ENCODE data around the gene MMADHC. TPM values are rescaled to one million over a fixed set of nuclear protein-coding genes. Genes with fewer than 3 reads are reported as not detected.

MMADHC gene
- total RNA-seq, 1 donor from 2014 or later, result 74.3 TPM

DNA sequence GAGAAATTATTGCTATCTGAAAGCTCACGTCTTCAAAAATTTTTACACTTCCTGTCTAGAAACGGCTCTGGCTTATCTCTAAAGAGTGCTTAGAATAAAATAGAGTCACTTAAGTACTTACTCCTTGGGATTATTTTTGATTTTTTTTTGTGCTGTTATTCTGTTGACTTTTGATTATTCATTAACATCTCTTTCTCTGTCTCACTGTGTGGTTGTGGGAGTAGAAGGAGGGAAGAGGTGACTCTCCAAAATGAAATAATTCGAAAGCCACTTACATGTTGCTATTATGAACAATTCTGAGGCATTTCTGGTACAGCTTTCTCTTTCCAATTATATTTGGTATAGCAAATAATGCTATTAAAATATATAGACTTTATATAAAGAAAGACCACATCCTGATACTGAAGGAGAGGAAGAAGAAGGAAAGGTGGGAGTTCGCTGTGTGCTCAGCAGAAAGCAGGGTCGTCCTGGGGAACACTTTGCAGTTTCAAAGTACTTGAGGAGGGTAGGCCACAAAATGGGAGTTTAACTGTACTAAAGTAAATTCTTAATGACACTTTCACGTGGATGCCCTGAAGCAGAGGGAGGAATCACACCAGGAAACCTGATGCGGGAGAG lies 9.6 kb upstream of the MMADHC start:
- Mint-ChIP-seq H3K36me3 (ENCODE audit: unreplicated experiment) (peaks cover 5% of the 10 kb centered on the region), H3K4me3 (ENCODE audit: unreplicated experiment) (no peak overlapping the region), H3K27ac (ENCODE audit: unreplicated experiment) (no peak overlapping the region), H3K4me1 (ENCODE audit: low read depth, unreplicated experiment) (peaks cover 6% of the 10 kb centered on the region), H3K27me3 (ENCODE audit: unreplicated experiment) (no peaks in the 10 kb centered on the region), H3K9me3 (ENCODE audit: unreplicated experiment) (no peaks in the 10 kb centered on the region)
- no peak for DNase-seq
- TF ChIP-seq, protein P1, sequence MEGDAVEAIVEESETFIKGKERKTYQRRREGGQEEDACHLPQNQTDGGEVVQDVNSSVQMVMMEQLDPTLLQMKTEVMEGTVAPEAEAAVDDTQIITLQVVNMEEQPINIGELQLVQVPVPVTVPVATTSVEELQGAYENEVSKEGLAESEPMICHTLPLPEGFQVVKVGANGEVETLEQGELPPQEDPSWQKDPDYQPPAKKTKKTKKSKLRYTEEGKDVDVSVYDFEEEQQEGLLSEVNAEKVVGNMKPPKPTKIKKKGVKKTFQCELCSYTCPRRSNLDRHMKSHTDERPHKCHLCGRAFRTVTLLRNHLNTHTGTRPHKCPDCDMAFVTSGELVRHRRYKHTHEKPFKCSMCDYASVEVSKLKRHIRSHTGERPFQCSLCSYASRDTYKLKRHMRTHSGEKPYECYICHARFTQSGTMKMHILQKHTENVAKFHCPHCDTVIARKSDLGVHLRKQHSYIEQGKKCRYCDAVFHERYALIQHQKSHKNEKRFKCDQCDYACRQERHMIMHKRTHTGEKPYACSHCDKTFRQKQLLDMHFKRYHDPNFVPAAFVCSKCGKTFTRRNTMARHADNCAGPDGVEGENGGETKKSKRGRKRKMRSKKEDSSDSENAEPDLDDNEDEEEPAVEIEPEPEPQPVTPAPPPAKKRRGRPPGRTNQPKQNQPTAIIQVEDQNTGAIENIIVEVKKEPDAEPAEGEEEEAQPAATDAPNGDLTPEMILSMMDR (IDR thresholded peaks at IDR 0.05; ENCODE audit: partially characterized antibody, unreplicated experiment), result no peak

DNA sequence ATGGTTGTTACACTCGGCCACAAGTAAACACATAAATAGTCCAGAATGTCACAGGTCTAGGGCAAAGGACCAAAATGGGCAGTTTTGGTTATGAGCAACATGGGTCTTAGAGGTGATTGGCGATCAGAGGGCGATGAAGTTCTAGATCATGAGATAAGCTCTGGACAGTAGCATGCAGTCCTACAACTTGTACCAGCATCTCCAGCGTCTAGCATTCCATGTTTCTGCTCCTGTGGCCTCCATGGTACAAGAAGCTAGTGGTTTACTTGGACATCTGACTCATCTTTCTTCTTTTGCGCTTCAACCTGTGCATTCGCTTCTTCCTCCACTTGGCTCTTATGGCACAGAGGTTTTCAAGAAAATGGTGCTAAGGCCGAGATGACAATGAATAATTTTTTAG lies 8.9 kb upstream of the MMADHC start:
- H3K9me3 Mint-ChIP-seq (ENCODE audit: unreplicated experiment), result peaks cover 3% of the 10 kb centered on the region

DNA sequence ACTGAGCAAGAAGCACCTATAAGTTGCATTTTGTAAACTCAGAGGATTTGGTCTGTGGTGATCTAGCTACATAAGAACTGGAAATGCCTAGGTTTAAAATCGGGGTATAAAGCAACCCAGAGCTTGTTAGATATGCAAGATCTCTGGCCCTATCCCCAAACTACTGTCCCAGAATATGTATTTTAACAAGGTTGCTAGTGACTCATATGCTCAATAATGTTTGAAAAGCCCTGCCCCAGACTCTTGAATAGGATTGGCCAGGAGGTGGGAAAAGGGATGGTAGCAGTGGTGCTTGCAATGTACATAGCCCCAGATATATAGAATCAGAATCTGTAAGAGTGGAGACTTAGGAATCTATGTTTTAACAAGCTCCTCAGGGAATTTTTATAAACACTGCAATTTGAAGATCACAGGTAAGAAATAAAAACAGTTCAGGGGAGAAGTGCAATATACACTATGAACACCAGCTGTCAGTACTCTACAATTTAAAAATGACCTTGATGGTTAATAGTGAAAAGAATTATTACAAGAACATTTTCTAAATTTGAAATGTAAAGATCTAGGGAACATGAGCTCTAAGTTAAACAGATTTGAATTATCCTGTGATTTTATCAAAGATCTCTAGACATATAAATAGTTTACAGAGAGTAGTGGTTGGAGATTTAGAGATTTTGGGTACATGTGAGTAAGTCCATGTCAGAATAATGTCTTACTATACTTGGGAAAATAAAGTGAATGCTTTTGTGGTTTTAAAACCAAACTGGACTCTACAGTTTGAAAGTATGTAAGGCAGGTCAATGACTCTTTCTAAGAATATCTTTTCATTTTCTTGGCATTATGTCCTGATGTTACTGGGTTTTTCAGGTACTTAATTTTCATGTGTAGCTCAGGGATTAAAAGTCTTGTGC lies 7.7 kb upstream of the MMADHC start:
- H3K36me3 Mint-ChIP-seq (ENCODE audit: unreplicated experiment), result no peaks in the 10 kb centered on the region
- no peak overlapping the region for H3K4me3 Mint-ChIP-seq (ENCODE audit: unreplicated experiment)
- no peaks in the 10 kb centered on the region for H3K27me3 Mint-ChIP-seq (ENCODE audit: unreplicated experiment)
- DNase-seq, result no peak
- no peak overlapping the region for H3K27ac Mint-ChIP-seq (ENCODE audit: unreplicated experiment)
- TF ChIP-seq, protein P1 (IDR thresholded peaks at IDR 0.05; ENCODE audit: partially characterized antibody, unreplicated experiment), result no peak
- H3K9me3 Mint-ChIP-seq (ENCODE audit: unreplicated experiment), result peaks cover 3% of the 10 kb centered on the region
- H3K4me1 Mint-ChIP-seq (ENCODE audit: low read depth, unreplicated experiment), result peaks cover 6% of the 10 kb centered on the region

More for the DNA sequence above, 8.9 kb upstream of the MMADHC start:
- no peak for DNase-seq
- TF ChIP-seq, protein P1 (IDR thresholded peaks at IDR 0.05; ENCODE audit: partially characterized antibody, unreplicated experiment), result no peak
- H3K27me3 Mint-ChIP-seq (ENCODE audit: unreplicated experiment), result no peaks in the 10 kb centered on the region
- peaks cover 2% of the 10 kb centered on the region for H3K36me3 Mint-ChIP-seq (ENCODE audit: unreplicated experiment)
- peaks cover 6% of the 10 kb centered on the region for H3K4me1 Mint-ChIP-seq (ENCODE audit: low read depth, unreplicated experiment)
- H3K27ac Mint-ChIP-seq (ENCODE audit: unreplicated experiment), result no peak overlapping the region
- H3K4me3 Mint-ChIP-seq (ENCODE audit: unreplicated experiment), result no peak overlapping the region

DNA sequence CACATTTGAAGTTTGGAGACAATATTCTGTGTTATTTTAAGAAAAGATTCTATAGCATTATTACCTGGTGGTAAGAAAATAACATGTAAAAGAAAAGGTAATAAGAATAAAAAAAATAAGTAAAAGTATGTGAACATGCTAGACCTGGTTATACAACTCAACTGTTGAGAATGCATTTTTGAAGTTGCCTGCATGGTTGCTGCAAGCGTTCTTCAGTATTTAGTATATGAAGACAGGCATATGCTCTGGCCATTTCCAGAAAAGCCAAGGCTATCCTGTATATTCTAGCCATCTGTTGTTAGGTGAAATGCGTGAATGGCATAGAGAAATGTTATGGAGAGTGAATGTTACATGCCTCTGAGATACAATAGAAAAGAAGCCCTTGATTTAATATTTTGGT lies 6.8 kb upstream of the MMADHC start:
- no peak for DNase-seq
- Mint-ChIP-seq H3K4me1 (ENCODE audit: low read depth, unreplicated experiment) (peaks cover 6% of the 10 kb centered on the region), H3K27me3 (ENCODE audit: unreplicated experiment) (peaks cover 1% of the 10 kb centered on the region), H3K9me3 (ENCODE audit: unreplicated experiment) (peaks cover 3% of the 10 kb centered on the region), H3K27ac (ENCODE audit: unreplicated experiment) (no peak overlapping the region), H3K4me3 (ENCODE audit: unreplicated experiment) (no peak overlapping the region), H3K36me3 (ENCODE audit: unreplicated experiment) (no peaks in the 10 kb centered on the region)
- TF ChIP-seq, protein P1 (IDR thresholded peaks at IDR 0.05; ENCODE audit: partially characterized antibody, unreplicated experiment), result no peak

Measured in glutamatergic neuron (in vitro differentiated cells).